ENCODE data around the gene FBP1.

Gene FBP1

GRCh38 chr9:94630833-94631232 lies 8.5 kb downstream of the FBP1 start:
- no peak overlapping the region for H3K4me3 ChIP-seq (ENCODE audit: low read length, poor library complexity, severe bottlenecking)
- peaks cover 2% of the 10 kb centered on the region for H3K4me1 ChIP-seq (ENCODE audit: insufficient read depth, low read length, poor library complexity, severe bottlenecking)
- H3K36me3 ChIP-seq (ENCODE audit: insufficient read depth, low read length) = no peaks in the 10 kb centered on the region
- H4K20me1 ChIP-seq (ENCODE audit: insufficient read depth, low read length, poor library complexity, severe bottlenecking) = no peaks in the 10 kb centered on the region
- no peaks in the 10 kb centered on the region for H3K27me3 ChIP-seq (ENCODE audit: insufficient read depth, low read length, poor library complexity, severe bottlenecking)
- H3F3A ChIP-seq (ENCODE audit: low read depth) = no peaks in the 10 kb centered on the region
- H3K9me3 ChIP-seq (ENCODE audit: insufficient read depth, low read depth, low read length) = no peaks in the 10 kb centered on the region
- no peak for TF ChIP-seq CTCF (conservative IDR thresholded peaks at IDR 0.05; ENCODE audit: low read length)
- TF ChIP-seq EZH2phosphoT487 (IDR thresholded peaks at IDR 0.05; ENCODE audit: borderline replicate concordance) = no peak
- no peak overlapping the region for H2AFZ ChIP-seq (ENCODE audit: low read length)
- H3K9me2 ChIP-seq (replicated peaks; ENCODE audit: low read depth, low read length) = no peaks in the 10 kb centered on the region
- no peak overlapping the region for H3K4me2 ChIP-seq (ENCODE audit: low read depth, low read length, poor library complexity, severe bottlenecking)
- H3K79me2 ChIP-seq (ENCODE audit: insufficient read depth, low read length) = no peaks in the 10 kb centered on the region
- H3K9ac ChIP-seq (ENCODE audit: low read depth, low read length, poor library complexity, severe bottlenecking) = no peak overlapping the region

DNA sequence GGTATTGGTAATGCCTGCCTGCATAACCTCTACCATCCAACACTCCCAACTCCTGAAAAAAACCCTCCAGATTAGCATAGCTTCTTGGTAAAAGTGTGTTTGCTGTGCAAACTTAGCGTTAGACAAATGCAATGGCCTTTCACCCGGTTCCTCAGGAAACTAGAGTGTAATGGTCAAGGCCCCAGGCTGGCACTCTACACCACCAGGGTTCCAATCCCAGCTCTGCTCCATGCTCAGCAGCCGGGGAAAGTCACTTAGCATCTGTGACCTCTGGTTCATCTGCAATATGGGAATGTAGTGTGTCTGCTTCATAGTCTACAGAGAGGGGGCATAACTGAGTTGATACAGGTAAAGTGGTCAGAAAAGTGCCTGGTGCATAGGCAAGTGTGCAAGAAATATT lies 9.0 kb downstream of the FBP1 start:
- no peak overlapping the region for H2AFZ ChIP-seq (ENCODE audit: low read length)
- H3K4me1 ChIP-seq (ENCODE audit: insufficient read depth, low read length, poor library complexity, severe bottlenecking) = peaks cover 3% of the 10 kb centered on the region
- H3K9ac ChIP-seq (ENCODE audit: low read depth, low read length, poor library complexity, severe bottlenecking) = no peak overlapping the region
- H3K4me2 ChIP-seq (ENCODE audit: low read depth, low read length, poor library complexity, severe bottlenecking) = no peak overlapping the region
- no peak overlapping the region for H3K4me3 ChIP-seq (ENCODE audit: low read length, poor library complexity, severe bottlenecking)
- TF ChIP-seq EZH2phosphoT487 (IDR thresholded peaks at IDR 0.05; ENCODE audit: borderline replicate concordance) = no peak
- TF ChIP-seq CTCF (conservative IDR thresholded peaks at IDR 0.05; ENCODE audit: low read length) = no peak
- H3K79me2 ChIP-seq (ENCODE audit: insufficient read depth, low read length) = no peaks in the 10 kb centered on the region
- no peaks in the 10 kb centered on the region for H3K36me3 ChIP-seq (ENCODE audit: insufficient read depth, low read length)
- H3K9me3 ChIP-seq (ENCODE audit: insufficient read depth, low read depth, low read length) = no peaks in the 10 kb centered on the region
- H3K9me2 ChIP-seq (replicated peaks; ENCODE audit: low read depth, low read length) = no peaks in the 10 kb centered on the region
- no peaks in the 10 kb centered on the region for H4K20me1 ChIP-seq (ENCODE audit: insufficient read depth, low read length, poor library complexity, severe bottlenecking)
- no peaks in the 10 kb centered on the region for H3K27me3 ChIP-seq (ENCODE audit: insufficient read depth, low read length, poor library complexity, severe bottlenecking)
- no peaks in the 10 kb centered on the region for H3F3A ChIP-seq (ENCODE audit: low read depth)

DNA sequence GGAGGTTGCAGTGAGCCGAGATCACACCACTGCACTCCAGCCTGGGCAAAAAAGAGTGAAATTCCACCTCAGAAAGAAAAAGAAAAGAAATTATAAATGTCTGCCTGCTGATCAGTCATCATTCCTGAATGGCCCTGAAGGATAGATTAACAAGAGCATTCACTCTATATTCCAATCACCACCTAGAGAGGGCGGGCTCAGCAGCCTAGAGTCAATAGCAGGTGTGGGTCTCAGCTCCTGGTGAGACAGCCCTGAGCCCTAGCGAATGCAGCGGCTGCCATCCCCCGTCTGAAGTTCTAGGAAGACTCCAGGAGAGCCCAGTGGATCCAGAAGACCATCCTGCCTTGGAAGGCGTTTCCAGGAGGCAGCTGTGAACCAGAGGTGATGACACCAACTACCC lies 12.0 kb downstream of the FBP1 start:
- Histone ChIP-seq H3K4me1 (ENCODE audit: insufficient read depth, low read length, poor library complexity, severe bottlenecking) (peaks cover 3% of the 10 kb centered on the region), H3K27me3 (ENCODE audit: insufficient read depth, low read length, poor library complexity, severe bottlenecking) (no peaks in the 10 kb centered on the region), H3K9me3 (ENCODE audit: insufficient read depth, low read depth, low read length) (no peaks in the 10 kb centered on the region), H3F3A (ENCODE audit: low read depth) (no peaks in the 10 kb centered on the region), H3K9me2 (replicated peaks; ENCODE audit: low read depth, low read length) (no peaks in the 10 kb centered on the region), H2AFZ (ENCODE audit: low read length) (no peak overlapping the region), H3K4me3 (ENCODE audit: low read length, poor library complexity, severe bottlenecking) (no peak overlapping the region), H3K36me3 (ENCODE audit: insufficient read depth, low read length) (no peaks in the 10 kb centered on the region), H3K9ac (ENCODE audit: low read depth, low read length, poor library complexity, severe bottlenecking) (no peak overlapping the region), H3K79me2 (ENCODE audit: insufficient read depth, low read length) (no peaks in the 10 kb centered on the region), H3K4me2 (ENCODE audit: low read depth, low read length, poor library complexity, severe bottlenecking) (no peak overlapping the region), H4K20me1 (ENCODE audit: insufficient read depth, low read length, poor library complexity, severe bottlenecking) (no peaks in the 10 kb centered on the region)
- TF ChIP-seq EZH2phosphoT487 (IDR thresholded peaks at IDR 0.05; ENCODE audit: borderline replicate concordance) (no peak), CTCF (conservative IDR thresholded peaks at IDR 0.05; ENCODE audit: low read length) (no peak)

Data from Loucy (cell line).